Stimulated activated CD4-positive, alpha-beta T cell treated with anti-CD3 and anti-CD28 coated beads, Interleukin-2, amount 100 ng/mL, for 24 hours (primary cell): ENCODE results near the gene ITGA11.
A peak's percentile ranks its signal among the peaks of the same experiment; 100 is the strongest.

Experiments
- DNase-seq, 2 donors: peaks; one replicate each; pipeline ENCODE4 v3.0.0-alpha.2; 2020

Gene ITGA11

GRCh38 chr15:68386587-68387288 is 45.2 kb downstream of the ITGA11 start:
- no peak for DNase-seq

- DNase-seq = peak in 1 of 2 donors; percentile 11
Measured at GRCh38 chr15:68385671-68386586, 46.0 kb downstream of the ITGA11 start.

- DNase-seq = no peak
Measured at GRCh38 chr15:68385240-68385561, 46.8 kb downstream of the ITGA11 start.

DNA sequence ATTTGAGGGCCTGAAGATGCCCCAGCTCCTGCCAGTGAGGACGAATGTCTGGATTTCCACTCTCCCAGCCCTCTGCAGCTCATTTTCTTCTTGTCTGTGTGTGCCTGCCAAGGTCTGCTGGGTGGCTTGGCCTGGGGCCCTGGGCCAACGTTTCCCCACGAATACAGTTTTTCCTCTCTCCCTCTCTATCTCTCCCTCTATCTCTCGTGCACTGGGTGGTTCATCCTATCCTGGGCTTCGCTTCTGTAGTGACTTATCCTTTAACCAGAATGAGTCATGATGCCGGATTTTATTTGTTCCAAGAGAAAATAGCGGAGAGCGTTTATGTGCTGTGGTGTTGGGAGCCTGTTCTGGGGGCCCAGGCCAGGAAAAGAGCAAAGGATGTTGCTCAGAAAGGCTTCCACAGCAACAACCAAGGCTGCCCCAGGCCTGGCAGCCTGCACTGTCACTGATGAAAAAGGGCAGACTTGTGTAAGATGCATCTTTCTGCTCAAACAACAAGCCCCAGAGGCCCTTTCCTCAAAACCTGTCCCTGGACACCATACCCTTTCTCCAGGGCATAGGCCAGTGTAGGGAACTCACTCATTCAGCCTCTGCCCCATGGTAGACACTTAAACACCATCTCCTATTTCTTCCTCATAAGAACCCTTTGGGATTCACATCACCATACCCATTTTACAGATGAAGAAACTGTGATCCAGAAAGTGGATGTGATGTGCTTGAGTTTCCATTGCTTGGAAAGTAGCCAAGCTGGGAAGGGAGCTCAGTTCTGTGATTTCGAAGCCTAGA is 47.3 kb downstream of the ITGA11 start:
- DNase-seq = peak in 1 of 2 donors; percentile 12

DNA sequence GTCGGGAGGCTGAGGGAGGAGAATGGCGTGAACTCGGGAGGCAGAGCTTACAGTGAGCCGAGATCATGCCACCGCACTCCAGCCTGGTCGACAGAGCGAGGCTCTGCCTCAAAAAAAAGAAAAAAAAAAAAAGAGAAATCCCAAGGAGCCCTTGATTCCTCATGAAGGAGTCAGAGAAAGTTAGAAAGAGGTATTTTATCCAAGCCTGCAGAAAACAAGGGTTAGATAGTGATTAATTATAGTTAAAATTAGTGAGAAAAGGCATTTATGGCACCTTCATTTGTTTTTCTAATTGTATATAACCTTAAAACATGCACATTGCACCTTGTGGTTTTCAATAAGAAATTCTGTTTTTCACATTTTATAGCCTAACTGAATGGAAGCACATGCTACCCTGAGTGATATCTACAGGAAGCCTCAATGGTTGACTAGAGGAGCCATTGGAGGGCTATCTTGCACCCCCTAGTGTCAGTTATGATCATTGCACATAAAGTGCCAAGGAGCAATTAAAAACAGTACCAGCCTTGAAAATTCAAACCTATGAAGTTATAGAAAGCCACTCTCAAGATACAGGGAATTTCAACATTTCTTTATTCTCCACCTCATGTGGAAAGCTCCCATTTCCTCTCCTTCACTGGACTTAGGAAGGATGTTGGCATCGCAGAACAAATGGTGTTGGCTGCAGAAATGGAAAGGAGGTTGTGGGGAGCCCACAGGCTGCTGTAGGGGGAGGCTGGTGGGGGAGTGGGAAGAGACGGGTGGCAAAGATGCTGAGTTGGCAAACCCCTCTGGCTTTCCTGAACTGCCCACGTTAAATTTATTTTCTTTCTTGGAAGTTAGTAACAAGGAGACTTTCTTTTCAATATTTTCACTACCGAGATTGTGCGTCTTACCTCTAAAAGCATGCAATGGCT is 48.5 kb downstream of the ITGA11 start:
- DNase-seq = peak; percentile 16 to 41

DNA sequence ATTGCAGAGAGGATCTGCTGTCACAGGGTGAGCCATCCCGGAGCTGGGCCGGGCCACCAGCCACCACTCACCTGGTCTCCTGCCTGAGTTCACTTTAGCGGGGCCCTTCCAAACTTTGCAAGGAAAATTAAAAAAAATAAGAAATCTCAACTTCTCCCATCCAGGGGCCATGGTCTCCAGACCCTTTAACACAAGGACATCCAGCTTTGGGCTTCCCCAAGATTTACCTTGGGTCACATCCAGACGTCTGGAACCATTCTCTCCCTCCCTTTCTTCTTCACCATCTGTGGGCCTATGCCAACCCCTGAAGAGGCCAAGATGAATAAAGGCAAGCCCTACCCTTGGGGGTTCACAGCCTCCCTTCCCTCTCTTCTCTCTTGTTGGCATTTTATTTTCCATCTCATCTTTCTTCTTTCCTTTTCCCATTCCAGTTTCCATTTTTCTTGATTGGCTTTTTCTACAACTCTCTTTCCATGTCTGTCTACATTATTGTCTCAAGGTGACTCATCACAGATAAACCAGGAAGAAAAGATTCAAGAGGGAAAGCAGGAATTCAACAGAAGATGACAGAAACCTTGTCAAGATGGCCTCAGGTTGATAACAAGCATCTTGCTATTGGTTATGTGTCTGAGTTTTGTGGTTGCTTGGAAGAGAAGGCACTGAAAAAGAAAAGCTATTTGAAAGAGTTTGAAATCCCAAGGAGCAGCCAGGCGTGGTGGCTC is 49.5 kb downstream of the ITGA11 start:
- DNase-seq = no peak

GRCh38 chr15:68380456-68380855 is 51.5 kb downstream of the ITGA11 start:
- no peak for DNase-seq

GRCh38 chr15:68379759-68380290 is 52.1 kb downstream of the ITGA11 start:
- no peak for DNase-seq

GRCh38 chr15:68379058-68379758 is 52.8 kb downstream of the ITGA11 start:
- no peak for DNase-seq

DNA sequence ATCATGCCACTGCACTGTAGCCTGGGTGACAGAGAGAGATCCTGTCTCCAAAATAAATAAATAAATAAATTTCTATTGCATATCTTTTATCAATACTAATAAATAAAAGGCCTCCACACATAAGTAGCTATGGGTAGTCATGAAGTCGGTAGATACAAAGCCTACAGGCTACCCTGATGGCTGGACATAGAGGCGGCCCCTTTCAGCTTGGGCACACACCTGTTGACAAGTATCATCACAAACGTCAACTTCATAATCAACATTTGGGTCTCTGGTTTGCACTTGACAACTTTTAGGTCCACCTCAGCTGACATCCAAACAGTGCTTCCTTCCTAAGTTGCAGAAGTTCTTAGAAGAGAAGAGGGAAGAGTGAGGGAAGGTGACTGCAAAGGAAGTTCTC is 53.4 kb downstream of the ITGA11 start:
- no peak for DNase-seq

GRCh38 chr15:68377766-68378165 is 54.2 kb downstream of the ITGA11 start:
- DNase-seq = no peak

DNA sequence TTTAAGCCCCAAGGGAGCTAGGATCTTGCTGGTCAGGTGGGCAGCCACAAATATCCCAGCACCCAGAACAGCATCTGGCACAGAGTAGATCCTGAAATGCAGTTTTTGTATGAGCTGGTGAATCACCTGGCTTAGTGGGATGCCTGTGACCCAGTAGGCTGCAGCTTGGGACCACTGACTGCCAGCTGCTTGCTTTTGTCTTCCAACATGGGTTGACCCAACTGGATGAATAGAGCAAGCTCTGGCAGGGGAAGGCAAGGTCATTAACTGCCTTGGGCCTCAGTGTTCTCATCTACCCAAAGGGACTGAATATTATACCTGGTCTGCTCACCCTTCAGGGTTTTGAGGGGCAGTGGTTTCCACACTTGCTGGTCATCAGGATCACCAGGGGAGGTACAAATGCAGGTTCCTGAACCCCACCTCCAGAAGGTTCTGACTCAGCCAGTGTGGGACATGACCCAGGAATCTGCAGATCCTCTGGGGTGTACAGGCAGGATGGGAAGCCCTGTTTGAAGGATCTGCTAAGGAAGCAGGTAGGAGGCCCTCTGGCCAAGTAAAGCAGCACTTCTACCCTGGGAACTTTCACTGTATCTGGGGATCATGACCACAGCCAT is 55.4 kb downstream of the ITGA11 start:
- DNase-seq = no peak

DNA sequence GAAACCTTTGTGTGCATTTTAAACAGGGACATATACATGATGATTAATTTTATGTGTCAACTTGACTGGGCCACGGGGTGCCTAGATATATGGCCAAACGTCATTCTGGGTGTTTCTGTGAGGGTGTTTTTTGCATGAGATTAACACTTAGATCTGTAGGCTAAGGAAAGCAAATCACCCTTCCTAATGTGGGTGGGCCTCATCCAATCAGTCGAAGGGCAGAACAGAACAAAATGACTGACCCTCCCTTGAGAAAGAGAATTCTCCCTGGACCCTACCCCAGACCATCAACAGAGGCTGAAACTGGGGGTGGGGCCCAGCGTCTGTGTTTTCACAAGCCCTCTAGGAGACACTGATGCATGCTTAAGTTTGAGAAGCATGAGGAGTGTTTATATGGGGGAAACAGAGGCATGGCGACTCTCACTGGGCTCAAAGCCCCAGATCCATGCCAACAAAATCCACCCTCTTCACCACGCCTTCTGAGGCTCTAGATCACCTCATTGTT is 56.2 kb downstream of the ITGA11 start:
- no peak for DNase-seq

DNA sequence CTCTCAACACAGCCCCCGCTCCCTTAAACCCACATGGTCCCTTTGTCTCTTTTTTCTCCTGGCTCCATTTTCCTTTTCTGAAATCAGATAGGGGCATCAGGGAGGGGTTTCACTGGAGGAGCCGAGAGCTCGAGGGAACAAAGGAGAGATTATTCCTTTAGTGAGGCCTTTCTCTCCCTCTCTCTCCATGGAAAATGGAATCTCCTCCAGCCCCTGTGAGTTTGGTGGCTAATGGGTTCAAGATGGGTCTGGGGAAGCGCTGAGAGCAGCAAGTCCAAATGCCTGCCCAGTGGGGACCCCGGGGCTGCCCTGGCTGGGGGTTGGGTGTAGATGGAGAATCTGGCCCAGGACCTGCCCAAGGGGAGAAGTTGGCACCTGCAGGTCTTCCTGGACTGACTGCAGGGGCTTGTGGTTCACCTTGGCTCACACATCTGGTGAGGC is 56.8 kb downstream of the ITGA11 start:
- no peak for DNase-seq

GRCh38 chr15:68374168-68374745 is 57.7 kb downstream of the ITGA11 start:
- DNase-seq = no peak

DNA sequence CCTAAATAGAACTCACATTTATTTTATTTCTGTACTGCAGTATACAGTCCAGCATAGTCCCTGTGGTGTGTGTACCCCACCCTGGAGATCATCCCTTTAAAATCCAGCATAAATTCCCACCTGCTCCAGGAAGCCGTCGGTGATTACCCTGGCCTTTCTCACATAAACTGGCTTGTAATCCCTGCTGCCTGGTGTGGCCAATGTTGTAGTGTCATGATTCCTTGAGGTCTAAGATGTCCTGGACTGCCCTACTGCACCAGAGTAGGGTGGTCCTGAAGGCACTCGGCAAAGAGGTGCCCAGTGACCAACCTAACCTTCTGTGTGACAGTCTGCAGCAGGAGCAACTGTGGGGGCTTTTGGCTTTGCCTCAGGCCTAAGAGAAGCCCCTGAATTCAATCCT is 58.9 kb downstream of the ITGA11 start:
- DNase-seq = no peak

- DNase-seq = no peak
Measured at GRCh38 chr15:68372291-68372811, 59.6 kb downstream of the ITGA11 start.

GRCh38 chr15:68371851-68372250 is 60.1 kb downstream of the ITGA11 start:
- no peak for DNase-seq

DNA sequence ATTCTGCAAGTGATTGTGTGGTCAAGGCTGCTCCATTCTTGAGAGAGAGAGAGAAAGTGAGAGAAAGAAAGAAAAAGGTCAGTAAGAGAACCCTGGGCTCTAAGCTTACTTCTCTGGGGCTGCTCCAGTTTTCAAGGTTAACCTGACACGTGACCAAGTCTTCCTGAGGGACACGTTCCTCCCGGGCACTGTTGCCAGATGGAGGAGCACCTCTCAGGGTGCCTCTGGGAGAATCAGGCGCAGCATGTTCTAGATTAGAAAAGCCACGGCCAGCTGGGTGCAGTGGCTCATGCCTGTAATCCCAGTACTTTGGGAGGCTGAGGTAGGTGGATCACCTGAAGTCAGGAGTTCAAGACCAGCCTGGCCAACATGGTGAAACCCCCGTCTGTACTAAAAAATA is 60.8 kb downstream of the ITGA11 start:
- DNase-seq = no peak
